22Rv1 (cell line): Measurements from ENCODE around the gene PXT1.

Experiments used
- H3K27ac ChIP-seq: fragments of 450-650 bp; 2 replicates; pipeline ENCODE4 v1.5.1; 2017
- CTCF ChIP-seq: fragments of 450-650 bp; IDR thresholded peaks from 2 replicates; pipeline ENCODE4 v1.5.1; 2017; ENCODE audit warnings: mild to moderate bottlenecking
- ZFX ChIP-seq: fragments of 450-650 bp; IDR thresholded peaks from 2 replicates; pipeline ENCODE4 v1.6.1; 2017; ENCODE audit warnings: antibody characterized with exemption, borderline replicate concordance

PXT1 gene

GRCh38 chr6:36375644-36376155, 67.0 kb downstream of the PXT1 start:
- no peak overlapping the region for H3K27ac ChIP-seq
- TF ChIP-seq CTCF, result no peak
- no peak for TF ChIP-seq ZFX

- TF ChIP-seq ZFX (no peak), CTCF (no peak)
- H3K27ac ChIP-seq, result no peak overlapping the region
Measured at GRCh38 chr6:36374972-36375371, 67.7 kb downstream of the PXT1 start.

GRCh38 chr6:36374194-36374593, 68.5 kb downstream of the PXT1 start:
- TF ChIP-seq ZFX (no peak), CTCF (no peak)
- H3K27ac ChIP-seq, result no peak overlapping the region

- no peak for TF ChIP-seq CTCF
- no peak for TF ChIP-seq ZFX
- H3K27ac ChIP-seq, result no peak overlapping the region
Measured at GRCh38 chr6:36373368-36374019, 69.2 kb downstream of the PXT1 start.

GRCh38 chr6:36372088-36372487, 70.6 kb downstream of the PXT1 start:
- H3K27ac ChIP-seq, result no peak overlapping the region
- TF ChIP-seq ZFX, result no peak

- H3K27ac ChIP-seq, result no peak overlapping the region
- TF ChIP-seq CTCF (no peak), ZFX (no peak)
Measured at GRCh38 chr6:36371211-36371610, 71.4 kb downstream of the PXT1 start.

GRCh38 chr6:36370638-36371037, 72.0 kb downstream of the PXT1 start:
- no peak for TF ChIP-seq ZFX
- no peak for TF ChIP-seq CTCF
- no peak overlapping the region for H3K27ac ChIP-seq
